ENCODE measurements around the gene MICA.
"Not testable (repeated sequence)": the region's sequence is repeated elsewhere in the genome, so short reads cannot be mapped to it uniquely, and the experiment has no call there.

The MICA gene

DNA sequence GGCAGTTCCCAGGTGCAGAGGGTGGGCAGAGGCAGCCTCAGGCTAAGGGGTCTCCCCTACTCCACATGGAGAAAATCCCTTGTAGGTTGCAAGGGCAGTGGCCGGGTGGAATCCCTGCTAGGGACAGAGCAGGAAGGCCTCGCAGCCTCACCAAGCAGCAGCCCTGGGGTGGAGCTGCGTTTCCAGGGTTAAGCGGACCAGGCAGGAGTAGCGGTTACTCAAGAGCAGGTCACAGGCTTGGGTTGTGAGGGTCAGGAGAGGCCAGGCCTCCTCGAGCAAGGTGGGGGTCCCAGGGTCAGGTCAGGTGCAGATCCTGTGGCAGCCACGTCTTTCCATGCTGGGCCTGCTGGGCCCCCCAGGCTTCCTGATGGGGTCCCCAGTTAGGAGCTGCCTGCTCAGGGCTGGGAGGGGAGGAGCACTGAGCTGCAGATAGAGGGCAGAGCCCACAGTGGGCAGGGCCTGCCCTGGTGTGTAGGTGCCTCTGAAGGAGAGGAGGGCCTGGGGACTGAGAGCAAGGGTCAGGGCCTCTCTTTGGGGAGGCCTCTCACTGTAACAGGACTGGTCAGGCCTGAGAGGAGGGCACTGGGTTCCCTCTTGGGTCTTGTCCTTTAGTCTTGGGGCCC is 10.9 kb downstream of the MICA start:
- not testable (repeated sequence) for DNase-seq (ENCODE audit: low spot score)

DNA sequence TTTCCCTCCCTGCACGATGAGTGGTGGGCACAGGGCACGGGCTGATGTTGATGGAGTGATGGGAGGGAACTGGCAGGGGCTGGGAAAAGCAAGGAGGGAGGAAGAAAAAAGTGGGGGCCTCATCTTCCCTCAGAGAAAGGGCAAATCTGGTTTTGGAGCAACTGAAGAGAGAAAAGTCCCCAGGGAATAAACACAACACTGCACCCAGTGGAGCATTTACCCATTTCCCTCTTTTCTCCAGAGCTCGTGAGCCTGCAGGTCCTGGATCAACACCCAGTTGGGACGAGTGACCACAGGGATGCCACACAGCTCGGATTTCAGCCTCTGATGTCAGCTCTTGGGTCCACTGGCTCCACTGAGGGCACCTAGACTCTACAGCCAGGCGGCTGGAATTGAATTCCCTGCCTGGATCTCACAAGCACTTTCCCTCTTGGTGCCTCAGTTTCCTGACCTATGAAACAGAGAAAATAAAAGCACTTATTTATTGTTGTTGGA is 11.4 kb downstream of the MICA start:
- no peak for DNase-seq (ENCODE audit: low spot score)

DNA sequence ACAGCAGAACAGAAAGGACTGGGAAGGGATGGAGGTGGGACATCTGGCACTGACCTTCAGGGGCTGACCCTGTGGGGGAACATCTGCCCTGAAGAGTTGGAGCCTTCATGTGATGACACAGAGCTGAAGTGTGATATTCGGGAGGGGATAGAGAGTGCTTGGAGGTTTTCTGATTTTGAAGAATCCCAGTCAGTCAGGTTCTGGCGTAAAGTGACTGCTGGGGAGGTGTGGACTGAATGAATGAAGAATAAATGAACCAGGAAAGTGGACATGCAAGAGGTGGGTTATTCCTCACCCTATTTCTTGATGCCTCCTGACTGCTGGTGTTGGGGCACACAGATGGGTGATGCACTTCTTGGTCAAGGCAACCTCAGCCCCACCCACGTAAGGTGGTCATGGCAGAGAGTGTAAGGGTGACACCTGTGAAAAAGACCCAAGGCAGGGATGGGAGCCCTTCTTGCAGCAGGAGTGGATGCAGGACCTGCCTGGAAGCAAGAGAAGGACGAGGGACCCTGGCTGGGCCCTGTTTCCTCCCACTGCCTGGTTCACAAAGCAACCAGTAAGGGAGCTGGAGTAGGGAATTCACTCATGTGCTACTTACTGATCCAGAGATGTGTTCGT is 13.1 kb downstream of the MICA start:
- no peak for DNase-seq (ENCODE audit: low spot score)

DNA sequence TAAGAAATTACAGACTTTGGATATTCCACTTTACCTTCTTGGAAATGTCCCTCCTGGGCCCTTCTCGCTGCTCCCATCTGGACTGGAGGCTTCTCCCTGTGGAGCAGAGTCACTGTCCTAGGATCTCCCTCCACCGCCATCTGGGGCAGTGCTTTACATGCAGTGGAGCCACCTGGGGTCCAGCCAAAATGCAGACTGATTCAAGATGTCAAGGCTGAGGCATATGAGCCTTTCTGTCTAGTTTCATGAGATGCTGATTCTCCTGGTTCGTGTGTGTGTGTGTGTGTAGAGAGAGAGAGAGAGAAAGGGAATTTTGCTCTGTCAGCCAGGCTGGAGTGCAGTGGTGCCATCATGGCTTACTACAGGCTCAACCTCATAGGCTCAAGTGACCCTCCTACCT is 14.9 kb downstream of the MICA start:
- DNase-seq (ENCODE audit: low spot score) = no peak

DNA sequence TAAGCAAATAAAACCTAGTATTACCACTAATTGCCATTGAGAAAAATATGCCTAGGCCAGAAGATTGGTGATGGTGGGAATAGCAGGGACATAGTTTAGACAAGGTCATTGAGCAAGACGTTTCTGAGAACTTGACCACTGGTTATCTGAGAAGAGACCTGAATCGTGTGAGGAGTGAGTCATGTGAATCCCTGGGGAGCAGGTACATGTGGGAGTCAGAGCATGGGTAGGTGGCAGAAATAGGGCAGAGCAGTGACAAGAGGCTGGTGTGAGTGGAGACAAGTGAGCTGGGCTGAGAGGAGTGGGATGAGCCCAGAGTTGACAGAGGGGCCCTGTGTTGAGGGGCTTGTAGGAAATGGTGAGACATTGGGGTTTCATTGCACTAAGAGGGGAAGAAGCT is 16.4 kb downstream of the MICA start:
- no peak for DNase-seq (ENCODE audit: low spot score)

DNA sequence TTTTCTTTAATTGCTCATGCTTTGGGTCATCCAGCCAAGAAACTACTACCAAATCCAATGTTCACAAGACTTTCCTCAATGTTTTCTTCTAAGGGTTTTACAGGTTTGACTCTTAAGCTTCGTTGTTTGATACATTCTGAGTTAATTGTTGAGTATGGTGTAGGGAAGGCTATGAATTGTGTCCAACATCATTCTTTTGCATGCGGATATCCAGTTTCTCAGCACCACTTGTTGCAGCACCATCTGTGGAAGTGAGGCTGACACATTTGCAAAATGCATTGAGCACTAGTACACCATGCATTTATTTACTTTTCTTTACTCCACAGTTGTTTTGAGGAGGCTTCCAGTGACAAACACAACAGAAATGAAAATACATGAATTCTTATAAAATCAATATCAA is 17.2 kb downstream of the MICA start:
- no peak for DNase-seq (ENCODE audit: low spot score)

DNA sequence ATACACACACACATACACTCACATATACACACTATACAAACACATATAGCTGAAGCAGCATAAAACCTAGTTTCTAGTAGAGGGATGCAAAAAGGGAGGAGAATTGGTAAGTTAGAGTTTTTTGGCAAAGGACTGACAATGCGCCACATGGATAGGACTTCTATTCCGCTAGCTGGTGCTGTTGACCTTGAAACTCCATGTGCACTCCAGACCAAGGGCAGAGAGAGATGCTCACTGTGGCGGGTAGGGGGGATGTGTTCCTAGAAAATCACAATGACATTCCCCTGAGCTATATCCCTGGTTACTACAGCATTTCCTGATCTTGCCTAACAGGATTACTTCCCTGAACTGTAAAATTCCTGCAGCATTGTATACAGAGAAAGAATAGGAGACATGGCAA is 19.2 kb downstream of the MICA start:
- DNase-seq (ENCODE audit: low spot score) = no peak

DNA sequence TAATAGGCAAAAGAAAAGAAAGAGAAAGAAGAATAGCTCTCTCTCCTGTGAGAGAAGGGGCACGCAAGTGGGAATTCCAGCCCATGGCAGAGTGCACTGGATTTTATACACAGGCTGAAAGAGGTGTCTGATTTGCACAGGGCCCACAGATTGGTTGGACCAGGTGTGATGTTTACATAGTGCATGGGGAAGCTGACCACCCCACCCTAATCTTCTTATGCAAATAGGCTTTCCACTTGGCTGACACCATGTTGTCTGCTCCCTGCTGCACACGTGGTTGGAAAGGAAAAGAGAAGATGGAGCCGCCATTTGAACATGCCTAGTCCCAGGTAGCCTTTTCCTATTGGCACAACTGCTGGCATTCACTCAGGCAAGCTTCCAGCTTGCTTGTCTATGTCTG is 20.2 kb downstream of the MICA start:
- DNase-seq (ENCODE audit: low spot score) = no peak

DNA sequence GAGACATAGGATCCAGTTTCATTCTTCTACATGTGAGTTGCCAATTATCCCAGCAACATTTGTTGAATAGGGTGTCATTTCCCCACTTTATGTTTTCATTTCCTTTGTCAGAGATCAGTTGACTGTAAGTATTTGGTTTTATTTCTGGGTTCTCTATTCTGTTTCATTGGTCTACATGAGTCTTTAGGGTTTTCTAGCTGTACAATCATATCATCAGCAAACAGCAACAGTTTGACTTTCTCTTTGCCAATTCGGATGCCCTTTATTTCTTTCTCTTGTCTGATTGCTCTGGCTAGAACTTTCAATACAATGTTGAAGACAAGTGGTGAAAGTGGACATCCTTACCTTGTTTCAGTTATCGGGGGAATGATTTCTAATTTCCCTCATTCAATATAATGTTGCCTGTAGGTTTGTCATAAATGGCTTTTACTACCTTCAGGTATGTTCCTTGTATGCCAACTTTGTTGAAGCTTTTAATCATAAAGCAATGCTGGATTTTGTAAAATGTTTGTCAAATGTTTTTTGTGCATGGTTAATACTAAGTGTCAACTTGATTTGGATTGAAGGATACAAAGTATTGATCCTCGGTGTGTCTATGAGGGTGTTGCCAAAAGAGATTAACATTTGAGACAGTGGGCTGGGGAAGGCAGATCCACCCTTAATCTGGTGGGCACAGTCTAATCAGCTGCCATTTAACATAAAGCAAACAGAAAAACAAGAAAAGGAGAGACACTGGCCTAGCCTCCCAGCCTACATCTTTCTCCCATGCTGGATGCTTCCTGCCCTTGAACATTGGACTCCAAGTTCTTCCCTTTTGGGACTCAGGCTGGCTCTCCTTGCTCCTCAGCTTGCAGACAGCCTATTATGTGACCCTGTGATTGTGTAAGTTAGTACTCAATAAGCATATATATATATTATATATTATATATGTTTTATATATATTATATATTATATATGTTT is 23.3 kb downstream of the MICA start:
- DNase-seq (ENCODE audit: low spot score) = no peak

DNA sequence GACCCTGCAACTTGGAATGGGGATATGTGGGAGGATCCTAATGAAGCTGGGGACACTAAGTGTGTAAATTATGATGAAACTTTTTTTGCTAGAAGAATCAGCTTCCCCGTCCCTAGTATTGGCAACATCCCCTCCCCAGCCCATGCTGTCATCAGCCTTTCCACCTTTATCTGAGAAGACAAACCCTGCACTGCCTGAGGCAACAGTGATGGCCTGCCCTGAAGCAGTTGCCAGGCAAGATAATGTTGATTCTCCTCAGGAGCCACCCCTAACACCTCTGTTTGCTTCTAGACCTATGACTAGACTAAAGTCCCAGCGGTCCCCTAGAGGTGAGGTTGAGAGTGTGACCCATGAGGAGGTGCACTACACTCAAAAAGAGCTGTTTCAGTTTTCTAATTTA is 27.1 kb downstream of the MICA start:
- DNase-seq (ENCODE audit: low spot score) = no peak

DNA sequence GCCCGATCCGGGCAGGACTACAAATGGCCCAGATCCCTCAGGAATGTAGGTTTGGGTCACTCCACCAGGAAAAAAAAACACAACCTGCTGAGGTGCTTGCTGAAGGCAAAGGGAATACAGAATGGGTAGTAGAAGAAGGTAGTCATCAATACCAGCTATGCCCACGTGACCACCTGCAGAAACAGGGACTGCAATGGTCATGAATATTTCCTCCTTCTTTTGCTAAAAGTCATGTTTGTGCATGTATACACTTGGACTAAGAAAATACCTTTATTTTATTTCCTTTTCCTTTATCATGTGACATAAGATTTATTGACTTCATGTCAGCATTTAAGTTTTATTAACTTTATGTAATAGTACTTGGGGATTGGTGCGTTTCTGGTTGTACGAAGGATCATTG is 31.7 kb downstream of the MICA start:
- DNase-seq (ENCODE audit: low spot score) = not testable (repeated sequence)

DNA sequence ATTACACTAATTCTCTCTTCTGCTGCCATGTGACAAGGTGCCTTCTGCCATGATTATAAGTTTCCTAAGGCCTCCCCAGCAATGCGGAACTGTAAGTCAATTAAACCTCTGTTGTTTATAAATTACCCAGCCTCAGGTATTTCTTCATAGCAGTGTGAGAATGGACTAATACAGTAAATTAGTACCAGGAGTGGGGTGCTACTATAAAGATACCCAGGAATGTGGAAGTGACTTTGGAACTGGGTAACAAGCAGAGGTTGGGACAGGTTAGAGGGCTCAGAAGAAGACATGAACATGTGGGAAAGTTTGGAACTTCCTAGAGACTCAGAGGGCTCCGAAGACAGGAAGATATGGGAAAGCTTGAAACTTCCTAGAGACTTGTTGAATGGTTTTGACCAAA is 34.8 kb downstream of the MICA start:
- DNase-seq (ENCODE audit: low spot score) = no peak

DNA sequence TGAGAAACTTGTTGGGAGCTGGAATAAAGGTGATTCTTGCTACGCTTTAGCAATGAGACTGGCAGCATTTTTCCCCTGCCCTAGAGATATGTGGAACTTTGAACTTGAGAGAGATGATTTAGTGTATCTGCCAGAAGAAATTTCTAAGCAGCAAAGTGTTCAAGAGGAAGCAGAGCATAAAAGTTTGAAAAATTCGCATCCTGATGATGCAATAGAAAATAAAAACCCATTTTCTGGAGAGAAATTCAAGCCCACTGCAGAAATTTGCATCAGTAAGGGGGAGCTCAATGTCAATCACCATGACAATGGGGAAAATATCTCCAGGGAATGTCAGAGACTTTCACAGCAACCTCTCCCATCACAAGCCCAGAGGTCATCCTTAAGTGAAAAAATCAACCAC is 35.3 kb downstream of the MICA start:
- DNase-seq (ENCODE audit: low spot score) = no peak

DNA sequence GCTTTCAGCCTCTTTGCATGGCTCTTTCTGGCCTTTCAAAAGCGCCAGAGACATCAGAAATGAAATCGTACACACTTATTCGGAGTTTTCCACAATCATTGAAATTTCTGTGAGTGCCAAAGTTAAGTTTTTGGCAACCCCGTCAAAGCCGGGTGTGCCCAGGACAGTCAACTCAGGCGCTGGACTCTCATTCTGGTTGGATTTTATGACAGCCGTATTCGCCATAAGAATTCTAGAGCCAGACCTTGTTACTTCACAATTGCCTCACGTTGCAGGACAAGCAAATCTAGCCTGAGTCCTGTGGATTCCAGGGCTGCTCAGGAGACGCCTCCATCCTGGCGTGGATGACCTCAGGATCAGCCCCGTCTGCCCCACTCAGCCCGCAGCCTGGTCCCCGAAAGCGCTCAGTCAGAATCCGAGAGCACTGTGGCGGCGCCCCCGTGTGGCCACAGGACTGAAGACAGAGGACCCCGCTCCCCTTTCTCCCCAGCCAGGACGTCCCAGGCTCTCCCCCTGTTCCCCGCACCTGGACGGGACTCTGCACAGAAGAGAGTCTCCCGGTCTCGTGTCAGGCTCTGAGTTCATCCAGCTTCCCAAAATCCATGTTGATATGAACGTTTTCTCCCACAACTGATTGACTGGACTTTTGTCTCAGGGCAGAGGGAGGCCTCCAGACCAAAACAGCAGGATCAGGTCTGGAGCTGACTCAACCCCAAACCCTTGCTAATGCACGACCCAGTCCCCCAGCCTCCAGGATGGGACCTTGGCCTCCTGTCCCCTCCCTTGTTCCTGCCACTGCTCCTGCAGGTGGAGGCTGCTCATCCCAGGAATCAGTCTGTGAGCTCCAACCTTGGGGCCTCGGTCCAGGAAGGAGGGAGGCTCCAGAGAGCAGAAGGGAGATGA is 38.2 kb downstream of the MICA start:
- peak; percentile 68 for DNase-seq (ENCODE audit: low spot score)

DNA sequence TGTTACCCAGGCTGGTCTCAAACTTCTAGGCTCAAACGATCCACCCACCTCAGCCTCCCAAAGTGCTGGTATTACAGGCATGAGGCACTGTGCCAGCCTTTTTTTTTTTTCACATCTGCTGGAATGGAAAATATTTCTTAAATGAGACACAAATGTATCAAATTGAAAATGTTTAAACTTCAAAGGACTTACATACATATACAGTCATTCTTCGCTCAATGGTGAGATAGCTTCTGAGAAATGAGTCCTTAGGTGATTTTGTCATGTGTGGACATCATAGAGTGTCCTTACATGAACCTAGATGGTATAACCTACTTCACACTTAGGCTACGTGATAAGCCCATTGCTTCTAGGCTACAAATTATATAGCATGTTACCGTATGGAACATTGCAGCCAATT is 43.1 kb downstream of the MICA start:
- no peak for DNase-seq (ENCODE audit: low spot score)

DNA sequence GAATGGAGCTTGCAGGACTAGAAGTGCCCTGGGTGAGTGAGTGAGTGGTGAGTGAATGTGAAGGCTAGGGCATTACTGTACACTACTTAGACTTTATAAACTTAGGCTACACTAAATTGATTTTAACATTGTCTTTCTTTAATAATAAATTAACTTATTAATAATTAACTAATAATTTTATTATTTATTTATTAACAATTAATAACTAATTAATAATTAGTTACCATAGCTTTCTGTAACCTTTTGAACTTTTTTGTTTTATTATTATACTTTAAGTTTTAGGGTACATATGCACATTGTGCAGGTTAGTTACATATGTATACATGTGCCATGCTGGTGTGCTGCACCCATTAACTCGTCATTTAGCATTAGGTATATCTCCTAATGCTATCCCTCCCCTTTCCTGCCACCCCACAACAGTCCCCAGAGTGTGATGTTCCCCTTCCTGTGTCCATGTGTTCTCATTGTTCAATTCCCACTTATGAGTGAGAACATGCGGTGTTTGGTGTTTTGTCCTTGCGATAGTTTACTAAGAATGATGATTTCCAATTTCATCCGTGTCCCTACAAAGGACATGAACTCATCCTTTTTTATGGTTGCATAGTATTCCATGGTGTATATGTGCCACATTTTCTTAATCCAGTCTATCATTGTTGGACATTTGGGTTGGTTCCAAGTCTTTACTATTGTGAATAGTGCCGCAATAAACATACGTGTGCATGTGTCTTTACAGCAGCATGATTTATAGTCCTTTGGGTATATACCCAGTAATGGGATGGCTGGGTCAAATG is 43.8 kb downstream of the MICA start:
- not testable (repeated sequence) for DNase-seq (ENCODE audit: low spot score)

DNA sequence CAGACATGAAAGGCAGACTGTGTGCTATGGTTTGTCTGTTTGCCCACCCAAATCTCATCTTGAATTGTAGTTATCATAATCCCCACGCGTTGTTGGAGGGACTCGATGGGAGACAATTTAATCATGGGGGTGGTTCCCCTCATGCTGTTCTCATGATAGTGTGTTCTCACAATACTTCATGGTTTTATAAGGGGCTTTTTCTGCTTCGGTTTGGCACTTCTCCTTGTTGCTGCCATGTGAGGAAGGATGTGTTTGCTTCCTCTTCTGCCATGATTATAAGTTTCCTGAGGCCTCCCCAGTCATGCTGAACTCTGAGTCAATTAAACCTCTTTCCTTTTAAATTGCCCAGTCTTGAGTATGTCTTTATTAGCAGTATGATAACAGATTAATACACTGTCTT is 47.4 kb downstream of the MICA start:
- no peak for DNase-seq (ENCODE audit: low spot score)

DNA sequence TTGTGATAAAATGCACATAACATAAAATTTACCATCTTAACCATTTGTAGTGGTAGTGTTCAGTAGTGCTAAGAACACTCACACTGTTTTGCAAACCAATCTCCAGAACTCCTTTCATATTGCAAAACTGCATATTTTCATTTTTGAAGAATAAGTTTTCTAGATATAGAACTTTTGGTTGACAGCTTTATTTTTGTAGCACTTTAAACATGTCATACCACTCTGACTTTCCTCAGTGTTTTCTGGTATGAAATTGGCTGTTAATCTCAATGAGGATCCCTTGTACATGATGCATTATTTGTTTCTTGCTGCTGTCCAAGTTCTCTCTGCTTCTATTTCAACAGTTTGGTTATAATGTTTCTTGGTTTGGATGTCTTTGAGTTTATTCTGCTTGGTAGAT is 49.5 kb downstream of the MICA start:
- no peak for DNase-seq (ENCODE audit: low spot score)

DNA sequence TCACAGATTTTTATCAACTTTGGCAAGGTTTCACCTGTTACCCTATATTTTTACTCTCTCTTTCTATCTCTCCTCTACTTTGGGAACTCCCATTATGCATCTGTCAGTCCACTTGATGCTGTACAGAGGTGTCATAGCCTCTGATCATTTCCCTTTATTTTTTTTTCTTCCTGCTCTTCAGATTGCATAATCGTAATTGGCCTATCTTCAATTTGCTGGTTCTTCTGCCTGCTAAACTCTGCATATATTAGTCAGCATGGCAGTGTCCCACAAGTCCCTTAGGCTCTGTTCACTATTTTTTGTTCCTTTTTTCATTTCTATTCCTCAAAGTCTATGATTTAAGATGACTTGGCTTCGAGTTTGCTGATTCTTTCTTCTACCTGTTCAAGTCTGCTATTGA is 49.9 kb downstream of the MICA start:
- DNase-seq (ENCODE audit: low spot score) = no peak

DNA sequence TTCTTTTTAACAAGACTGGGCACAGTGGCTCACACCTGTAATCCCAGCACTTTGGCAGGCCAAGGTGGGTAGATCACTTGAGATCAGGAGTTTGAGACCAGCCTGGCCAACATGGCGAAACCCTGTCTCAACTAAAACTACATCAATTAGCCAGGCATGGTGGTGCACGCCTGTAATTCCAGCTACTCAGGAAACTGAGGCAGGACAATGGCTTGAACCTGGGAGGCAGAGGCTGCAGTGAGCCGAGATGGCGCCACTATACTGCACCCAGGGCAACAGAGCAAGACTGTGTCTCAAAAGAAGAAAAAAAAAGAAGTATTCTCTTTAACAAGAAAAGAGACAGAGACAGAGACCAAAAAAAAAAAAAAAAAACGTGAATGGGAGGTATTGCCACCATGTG is 56.5 kb downstream of the MICA start:
- DNase-seq (ENCODE audit: low spot score) = not testable (repeated sequence)

DNA sequence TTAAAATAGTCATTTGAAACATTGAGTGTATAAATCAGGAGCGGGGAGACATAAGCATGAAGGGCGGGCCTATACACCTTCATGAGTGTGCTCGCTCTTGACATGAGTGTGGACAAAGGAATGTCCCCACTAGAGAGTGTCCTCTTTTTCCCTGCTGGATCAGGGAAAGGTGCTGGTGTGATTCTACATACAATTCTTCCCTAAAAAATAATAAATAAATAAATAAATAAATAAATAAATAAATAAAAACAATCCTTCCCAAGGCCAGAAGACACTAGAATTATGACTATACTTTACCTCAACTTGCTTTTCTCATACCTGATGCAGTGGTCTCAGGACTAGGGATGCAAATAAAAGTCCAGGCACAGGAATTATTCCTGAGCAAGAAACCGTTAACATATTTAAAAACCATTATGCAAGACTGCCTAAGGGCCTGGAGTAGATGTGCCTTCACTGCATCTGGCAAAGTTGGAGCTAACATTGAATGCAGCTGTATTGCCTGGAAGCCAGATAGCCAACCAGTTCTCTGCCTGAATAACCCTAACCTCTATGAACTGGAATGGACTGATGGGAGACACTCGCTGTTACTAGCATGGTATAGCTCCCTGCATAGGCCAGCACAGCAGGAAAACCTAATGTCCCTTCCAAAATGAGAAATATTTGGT is 57.1 kb downstream of the MICA start:
- no peak for DNase-seq (ENCODE audit: low spot score)

All from COLO829 (cell line).